IMR-90 (cell line): ENCODE data around the gene DGKG. TPM values are rescaled to one million over a fixed set of nuclear protein-coding genes. Genes with fewer than 3 reads are reported as not detected.

Experiments
- ATAC-seq: fragments of 200-7000 bp; cut with Tn5 transposase; 2 replicates; pipeline ENCODE4 v1.9.1; 2020; ENCODE audit warnings: low read depth, mild to moderate bottlenecking, moderate library complexity
- BruUV-seq: library from RNA; stranded (reverse); fragments of 400-500 nt; replicated peaks from 2 replicates; lab custom pipeline; 2021; lab: Mats Ljungman, UMichigan
- CTCF ChIA-PET: fragments of 300-600 bp; formaldehyde crosslinking; extraction: SDS; loops from one replicate; lab custom pipeline; 2021; ENCODE audit warnings: antibody characterized with exemption; lab: Yijun Ruan, JAX
- POLR2A ChIA-PET: fragments of 300-600 bp; sonication (Branson Sonifier 250); formaldehyde crosslinking; loops from one replicate; lab custom pipeline; 2022; ENCODE audit warnings: antibody characterized with exemption; ENCODE audit not compliant: unreplicated experiment; lab: Charles Lee
- DNase-seq: peaks from one replicate; pipeline ENCODE4 v3.0.0; 2013
- H2AFZ ChIP-seq: replicated peaks from 2 replicates; pipeline ENCODE3; 2013; ENCODE audit warnings: low read length, mild to moderate bottlenecking; ENCODE audit not compliant: poor library complexity
- H2AK5ac ChIP-seq: 2 replicates; pipeline ENCODE4 v1.6.1; 2013; ENCODE audit warnings: low read depth, low read length, inconsistent platforms
- H2AK9ac ChIP-seq: replicated peaks from 2 replicates; pipeline ENCODE3; 2013; ENCODE audit warnings: mild to moderate bottlenecking, low read depth, low read length, moderate library complexity; ENCODE audit not compliant: poor library complexity
- H2BK120ac ChIP-seq: 2 replicates; pipeline ENCODE4 v1.6.1; 2013; ENCODE audit warnings: low read depth, low read length, inconsistent platforms
- H2BK15ac ChIP-seq: 3 replicates; pipeline ENCODE4 v1.6.1; 2013; ENCODE audit warnings: low read depth, low read length, inconsistent platforms
- H2BK20ac ChIP-seq: 2 replicates; pipeline ENCODE4 v1.6.1; 2013; ENCODE audit warnings: low read depth, mild to moderate bottlenecking, inconsistent platforms, low read length, moderate library complexity
- H2BK5ac ChIP-seq: 2 replicates; pipeline ENCODE4 v1.6.1; 2013; ENCODE audit warnings: mild to moderate bottlenecking, low read depth, low read length, inconsistent platforms; ENCODE audit not compliant: poor library complexity, severe bottlenecking
- H3K14ac ChIP-seq: replicated peaks from 2 replicates; pipeline ENCODE4 v1.6.1; 2013; ENCODE audit warnings: low read depth, low read length, inconsistent platforms
- H3K18ac ChIP-seq: 2 replicates; pipeline ENCODE4 v1.6.1; 2013; ENCODE audit warnings: low read depth, low read length, control low read depth
- H3K23ac ChIP-seq: 2 replicates; pipeline ENCODE4 v1.6.1; 2013; ENCODE audit warnings: low read depth, low read length, inconsistent platforms
- H3K27ac ChIP-seq: 2 replicates; pipeline ENCODE4 v1.5.1; 2013; ENCODE audit warnings: mild to moderate bottlenecking, control low read depth, low read length; ENCODE audit not compliant: insufficient read depth
- H3K27me3 ChIP-seq: 2 replicates; pipeline ENCODE4 v1.6.1; 2013; ENCODE audit warnings: low read length; ENCODE audit not compliant: control insufficient read depth, insufficient read depth
- H3K36me3 ChIP-seq: 2 replicates; pipeline ENCODE4 v1.6.1; 2013; ENCODE audit warnings: low read length, mixed read lengths; ENCODE audit not compliant: control insufficient read depth, insufficient read depth
- H3K4ac ChIP-seq: 2 replicates; pipeline ENCODE4 v1.6.1; 2013; ENCODE audit warnings: low read depth, low read length, inconsistent platforms
- H3K4me1 ChIP-seq: 2 replicates; pipeline ENCODE4 v1.6.1; 2013; ENCODE audit warnings: low read length, mixed read lengths; ENCODE audit not compliant: control insufficient read depth, insufficient read depth
- H3K4me2 ChIP-seq: 2 replicates; pipeline ENCODE4 v1.6.1; 2013; ENCODE audit warnings: low read depth, mild to moderate bottlenecking, control low read depth, low read length, moderate library complexity
- H3K4me3 ChIP-seq: 2 replicates; pipeline ENCODE4 v1.5.1; 2013; ENCODE audit warnings: low read depth, mild to moderate bottlenecking, control low read depth, low read length, moderate library complexity; ENCODE audit not compliant: insufficient read depth
- H3K56ac ChIP-seq: 2 replicates; pipeline ENCODE4 v1.6.1; 2013; ENCODE audit warnings: low read length, inconsistent platforms; ENCODE audit not compliant: insufficient read depth; ENCODE audit errors: extremely low read depth
- H3K79me1 ChIP-seq, 2 experiments: 2 replicates each; pipeline ENCODE4 v1.6.1; 2013; ENCODE audit warnings: low read length in 2 of 2, inconsistent platforms in 1 of 2, low read depth in 1 of 2
- H3K9ac ChIP-seq: 2 replicates; pipeline ENCODE4 v1.6.1; 2013; ENCODE audit warnings: low read depth, low read length, control low read depth
- H3K9me1 ChIP-seq: 2 replicates; pipeline ENCODE4 v1.6.1; 2013; ENCODE audit warnings: low read length, inconsistent platforms; ENCODE audit not compliant: insufficient read depth
- H3K9me3 ChIP-seq: 2 replicates; pipeline ENCODE4 v1.6.1; 2013; ENCODE audit warnings: low read length; ENCODE audit not compliant: control insufficient read depth, insufficient read depth
- H4K20me1 ChIP-seq: 2 replicates; pipeline ENCODE4 v1.6.1; 2013; ENCODE audit warnings: low read length, inconsistent platforms; ENCODE audit not compliant: insufficient read depth
- H4K5ac ChIP-seq: 2 replicates; pipeline ENCODE4 v1.6.1; 2013; ENCODE audit warnings: mild to moderate bottlenecking, low read depth, low read length, control low read depth
- H4K8ac ChIP-seq, 2 experiments: 2 replicates each; pipeline ENCODE4 v1.6.1; 2013; ENCODE audit warnings: low read depth in 2 of 2, low read length in 2 of 2, control low read depth in 1 of 2, inconsistent platforms in 1 of 2
- H4K91ac ChIP-seq: 2 replicates; pipeline ENCODE4 v1.6.1; 2013; ENCODE audit warnings: low read depth, low read length, inconsistent platforms; ENCODE audit not compliant: insufficient read depth
- BHLHE40 ChIP-seq: fragments of 150-350 bp; IDR thresholded peaks from 2 replicates; pipeline ENCODE4 v1.6.1; 2016; ENCODE audit warnings: mild to moderate bottlenecking, low read depth, low read length
- CEBPB ChIP-seq: IDR thresholded peaks from 2 replicates; pipeline ENCODE4 v1.6.1; 2012; ENCODE audit warnings: low read depth, low read length, improper control_type of control experiment
- CHD1 ChIP-seq: IDR thresholded peaks from 2 replicates; pipeline ENCODE4 v1.6.1; 2012; ENCODE audit warnings: low read depth, low read length, improper control_type of control experiment
- CTCF ChIP-seq: conservative IDR thresholded peaks from 2 replicates; pipeline ENCODE4 v1.5.1; 2012; ENCODE audit warnings: mild to moderate bottlenecking, low read depth, low read length, improper control_type of control experiment
- ELK1 ChIP-seq: fragments of 150-350 bp; IDR thresholded peaks from 2 replicates; pipeline ENCODE4 v1.6.1; 2016; ENCODE audit warnings: low read depth, mild to moderate bottlenecking, low read length, moderate library complexity, borderline replicate concordance
- FOS ChIP-seq: fragments of 150-350 bp; IDR thresholded peaks from 2 replicates; pipeline ENCODE4 v1.6.1; 2016; ENCODE audit warnings: low read depth, low read length
- MAFK ChIP-seq: IDR thresholded peaks from 2 replicates; pipeline ENCODE4 v1.6.1; 2012; ENCODE audit warnings: low read depth, low read length, improper control_type of control experiment
- MAZ ChIP-seq: IDR thresholded peaks from 2 replicates; pipeline ENCODE4 v1.6.1; 2012; ENCODE audit warnings: low read depth, mild to moderate bottlenecking, low read length, improper control_type of control experiment, moderate library complexity, borderline replicate concordance
- NFE2L2 ChIP-seq: fragments of 150-350 bp; IDR thresholded peaks from 2 replicates; pipeline ENCODE4 v1.6.1; 2016; ENCODE audit warnings: low read depth, mild to moderate bottlenecking, low read length
- POLR2A ChIP-seq: IDR thresholded peaks from 2 replicates; pipeline ENCODE4 v1.6.1; 2012; ENCODE audit warnings: mild to moderate bottlenecking, low read depth, low read length
- RAD21 ChIP-seq: IDR thresholded peaks from 2 replicates; pipeline ENCODE4 v1.6.1; 2012; ENCODE audit warnings: low read length, improper control_type of control experiment
- RCOR1 ChIP-seq: IDR thresholded peaks from 2 replicates; pipeline ENCODE4 v1.6.1; 2012; ENCODE audit warnings: mild to moderate bottlenecking, low read length, improper control_type of control experiment; ENCODE audit not compliant: insufficient replicate concordance
- RFX5 ChIP-seq: IDR thresholded peaks from 2 replicates; pipeline ENCODE4 v1.8.0; 2012; ENCODE audit warnings: low read depth, mild to moderate bottlenecking, low read length, moderate library complexity
- SMC3 ChIP-seq: fragments of 150-350 bp; IDR thresholded peaks from 2 replicates; pipeline ENCODE4 v1.6.1; 2016; ENCODE audit warnings: low read depth, mild to moderate bottlenecking, antibody characterized with exemption, low read length, moderate library complexity
- USF2 ChIP-seq: fragments of 150-350 bp; IDR thresholded peaks from 2 replicates; pipeline ENCODE4 v1.6.1; 2017; ENCODE audit warnings: mild to moderate bottlenecking, antibody characterized with exemption, low read length, low read depth
- WGBS, 2 experiments: methylation state at CpG; one replicate each; pipeline versions ENCODE4 v1.1.5 to v1.1.7; 2013; ENCODE audit warnings: missing lambda C conversion rate in 2 of 2; ENCODE audit not compliant: insufficient read length in 1 of 2; ENCODE audit errors: extremely low coverage in 2 of 2; 5-methylcytosine and 5-hydroxymethylcytosine counted together
- dilution Hi-C: fragments of 300-500 bp; cut with HindIII; formaldehyde crosslinking; loops from one replicate; pipeline ENCODE4 v1.14.3; 2018; ENCODE audit warnings: low sequenced_read_pairs; ENCODE audit not compliant: unreplicated experiment
- in situ Hi-C: fragments of 300-500 bp; cut with MboI; formaldehyde crosslinking; loops from 3 replicates; pipeline ENCODE4 v1.14.3; 2019; ENCODE audit warnings: low sequenced_read_pairs, inconsistent platforms, mixed read lengths
- intact Hi-C: fragments of 100-400 bp; cut with micrococcal nuclease; formaldehyde crosslinking; loops from 2 replicates; pipeline ENCODE4 v1.10.0; 2022
- polyA plus RNA-seq, 3 experiments: library from polyadenylated mRNA; depleted of rRNA; stranded (reverse); fragments of >200 nt; gene quantifications; 2 replicates each; pipeline ENCODE4 v1.2.3, GENCODE V29; 2012; ENCODE audit warnings: low replicate concordance in 1 of 3
- total RNA-seq: library from RNA; depleted of rRNA; stranded (reverse); fragments of >200 nt; gene quantifications from 2 replicates; pipeline ENCODE4 v1.2.3, GENCODE V29; 2012

The DGKG gene
- total and polyA plus RNA-seq, 2 of the 4 experiments (the other 2 are of a cell fraction), result 1.2 to 4.1 TPM

- TF ChIP-seq POLR2A (no peak), SMC3 (no peak), CHD1 (no peak)
These were observed 154.5 kb downstream of the DGKG start (continued) for GRCh38 chr3:186207515-186207914.

GRCh38 chr3:186200726-186201125 is 161.3 kb downstream of the DGKG start:
- Histone ChIP-seq H4K8ac (no peak overlapping the region), H3K9ac (no peak overlapping the region), H4K20me1 (no peaks in the 10 kb centered on the region), H3K27me3 (peaks cover 23% of the 10 kb centered on the region), H2AFZ (no peak overlapping the region), H3K4me3 (no peak overlapping the region), H2BK15ac (no peak overlapping the region), H3K4me1 (no peaks in the 10 kb centered on the region), H3K27ac (no peak overlapping the region), H4K91ac (no peak overlapping the region), H3K4me2 (no peak overlapping the region), H3K36me3 (no peaks in the 10 kb centered on the region), H4K5ac (no peak overlapping the region), H2BK5ac (no peak overlapping the region), H2BK20ac (no peak overlapping the region), H3K56ac (no peak overlapping the region), H3K9me1 (no peaks in the 10 kb centered on the region), H2AK5ac (no peak overlapping the region), H3K4ac (no peak overlapping the region), H3K9me3 (no peaks in the 10 kb centered on the region), H3K23ac (no peak overlapping the region), H3K14ac (no peak overlapping the region), H2AK9ac (no peak overlapping the region), H3K79me1 (no peaks in the 10 kb centered on the region), H2BK120ac (no peak overlapping the region), H3K18ac (no peak overlapping the region)
- ATAC-seq, result no peak
- no TSS peak for BruUV-seq
- intact Hi-C loops (no loop called here), dilution Hi-C loops (no loop called here), in situ Hi-C loops (no loop called here)
- CTCF ChIA-PET, result interaction anchor here (1.0 kb wide), 1 partner anchor 10 kb away, joined by 3 read pairs; no protein-coding TSS in a partner anchor
- DNase-seq, result no peak
- POLR2A ChIA-PET, result no interaction called here
- WGBS, 2 experiments, result no CpG with 5 or more reads among the region's 4 CpGs
- TF ChIP-seq SMC3 (no peak), RFX5 (no peak), CHD1 (no peak), ELK1 (no peak), FOS (no peak), CEBPB (no peak), NFE2L2 (no peak), MAFK (no peak), CTCF (no peak), POLR2A (no peak), MAZ (no peak), USF2 (no peak), RAD21 (no peak), BHLHE40 (no peak), RCOR1 (no peak)
